Dedifferentiated amniotic fluid mesenchymal stem cell (primary cell): ENCODE results near the gene PDIK1L.

ENCODE experiments used
- DNase-seq: peaks from one replicate; pipeline ENCODE4 v3.0.0-alpha.2; 2016; ENCODE audit errors: extremely low spot score

Gene PDIK1L

GRCh38 chr1:26170472-26170821 lies 58.8 kb downstream of the PDIK1L start:
- no peak for DNase-seq

- DNase-seq, result no peak
These were observed 59.8 kb downstream of the PDIK1L start, which contains the start of gene ZNF593OS for GRCh38 chr1:26171084-26172072. Gene ZNF593OS, minus strand, starts transcription at chr1:26171832. Its CDS starts 171 bp downstream, at chr1:26171661.
